HEK293 (cell line): Measurements from ENCODE around the gene ITIH3.

ENCODE experiments used
- CTCF ChIA-PET: fragments of 350-600 bp; formaldehyde crosslinking; extraction: SDS; loops from one replicate; lab custom pipeline; 2021; ENCODE audit warnings: antibody characterized with exemption; lab: Yijun Ruan, JAX
- POLR2A ChIA-PET: fragments of 300-600 bp; formaldehyde crosslinking; extraction: SDS; loops from one replicate; lab custom pipeline; 2020; ENCODE audit warnings: antibody characterized with exemption, inconsistent platforms; lab: Yijun Ruan, JAX
- H3K27ac ChIP-seq: fragments of 200-500 bp; sonication (Bioruptor generic); 2 replicates; pipeline ENCODE4 v1.5.1; 2014; ENCODE audit warnings: low read depth, low read length, control low read depth, inconsistent platforms; ENCODE audit errors: extremely low read depth
- H3K36me3 ChIP-seq, 2 experiments: fragments of 200-500 bp in 1 of 2; sonication (Bioruptor generic) in 1 of 2; 1 replicate in 1 of 2; 2 replicates in 1 of 2; pipeline ENCODE4 v1.5.1; 2014 to 2017; ENCODE audit warnings: inconsistent platforms in 2 of 2, low read length in 2 of 2; ENCODE audit not compliant: control insufficient read depth in 2 of 2, insufficient read depth in 1 of 2
- H3K4me1 ChIP-seq: fragments of 200-500 bp; sonication (Bioruptor generic); 2 replicates; pipeline ENCODE4 v1.5.1; 2014; ENCODE audit warnings: mild to moderate bottlenecking, low read length, inconsistent platforms; ENCODE audit not compliant: control insufficient read depth, insufficient read depth
- H3K4me3 ChIP-seq: 2 replicates; pipeline ENCODE4 v1.5.1; 2011; ENCODE audit warnings: low read depth, mild to moderate bottlenecking, control low read depth, low read length, moderate library complexity
- H3K9me3 ChIP-seq: fragments of 200-500 bp; sonication (Bioruptor generic); 2 replicates; pipeline ENCODE4 v1.5.1; 2014; ENCODE audit warnings: low read depth, low read length, inconsistent platforms; ENCODE audit not compliant: control insufficient read depth, insufficient read depth
- BCL11B ChIP-seq: fragments of 450-650 bp; formaldehyde crosslinking; IDR thresholded peaks from 2 replicates; pipeline ENCODE4 v1.5.1; 2016; ENCODE audit warnings: low read depth, missing biosample characterization, missing genetic modification characterization
- FEZF1 ChIP-seq: fragments of 450-650 bp; formaldehyde crosslinking; IDR thresholded peaks from 2 replicates; pipeline ENCODE4 v1.5.1; 2016; ENCODE audit warnings: missing biosample characterization, missing genetic modification characterization
- GLI4 ChIP-seq: fragments of 450-650 bp; formaldehyde crosslinking; IDR thresholded peaks from 2 replicates; pipeline ENCODE4 v1.5.1; 2016; ENCODE audit warnings: missing biosample characterization, missing genetic modification characterization
- REPIN1 ChIP-seq: fragments of 450-650 bp; formaldehyde crosslinking; IDR thresholded peaks from 2 replicates; pipeline ENCODE4 v1.5.1; 2017; ENCODE audit warnings: missing biosample characterization, missing genetic modification characterization, low read depth
- ZBTB20 ChIP-seq: fragments of 450-650 bp; formaldehyde crosslinking; IDR thresholded peaks from 2 replicates; pipeline ENCODE4 v1.5.1; 2016; ENCODE audit warnings: missing biosample characterization, missing genetic modification characterization
- ZNF10 ChIP-seq: fragments of 450-650 bp; formaldehyde crosslinking; IDR thresholded peaks from 2 replicates; pipeline ENCODE4 v1.5.1; 2017; ENCODE audit warnings: missing biosample characterization, missing genetic modification characterization
- ZNF146 ChIP-seq: fragments of 450-650 bp; formaldehyde crosslinking; IDR thresholded peaks from 2 replicates; pipeline ENCODE4 v1.5.1; 2016; ENCODE audit warnings: missing biosample characterization, missing genetic modification characterization
- ZNF157 ChIP-seq: fragments of 450-650 bp; formaldehyde crosslinking; IDR thresholded peaks from 2 replicates; pipeline ENCODE4 v1.5.1; 2016; ENCODE audit warnings: missing biosample characterization, missing genetic modification characterization
- ZNF175 ChIP-seq: fragments of 450-650 bp; formaldehyde crosslinking; IDR thresholded peaks from 2 replicates; pipeline ENCODE4 v1.5.1; 2016; ENCODE audit warnings: missing biosample characterization, missing genetic modification characterization
- ZNF19 ChIP-seq: fragments of 450-650 bp; formaldehyde crosslinking; IDR thresholded peaks from 2 replicates; pipeline ENCODE4; 2016; ENCODE audit warnings: missing biosample characterization, missing genetic modification characterization, low read depth
- ZNF202 ChIP-seq: fragments of 450-650 bp; formaldehyde crosslinking; IDR thresholded peaks from 2 replicates; pipeline ENCODE4 v1.5.1; 2016; ENCODE audit warnings: missing biosample characterization, missing genetic modification characterization, borderline replicate concordance
- ZNF274 ChIP-seq, 2 experiments: fragments of 200-500 bp in 1 of 2; fragments of 450-650 bp in 1 of 2; sonication (Bioruptor generic) in 1 of 2; formaldehyde crosslinking in 1 of 2; IDR thresholded peaks; 2 replicates each; pipeline versions ENCODE4 v1.5.1 to v1.6.1; 2014 to 2016; ENCODE audit warnings: borderline replicate concordance in 1 of 2, inconsistent platforms in 1 of 2, low read length in 1 of 2, missing biosample characterization in 1 of 2, missing genetic modification characterization in 1 of 2
- ZNF416 ChIP-seq: fragments of 450-650 bp; formaldehyde crosslinking; IDR thresholded peaks from 2 replicates; pipeline ENCODE4 v1.5.1; 2016; ENCODE audit warnings: missing biosample characterization, missing genetic modification characterization
- ZNF473 ChIP-seq: fragments of 450-650 bp; formaldehyde crosslinking; IDR thresholded peaks from 2 replicates; pipeline ENCODE4 v1.5.1; 2017; ENCODE audit warnings: missing biosample characterization, missing genetic modification characterization
- ZNF571 ChIP-seq: fragments of 450-650 bp; formaldehyde crosslinking; IDR thresholded peaks from 2 replicates; pipeline ENCODE4 v1.5.0; 2017; ENCODE audit warnings: missing biosample characterization, missing genetic modification characterization
- ZNF629 ChIP-seq: fragments of 450-650 bp; formaldehyde crosslinking; IDR thresholded peaks from 2 replicates; pipeline ENCODE4 v1.5.1; 2017; ENCODE audit warnings: missing biosample characterization, missing genetic modification characterization
- ZNF658 ChIP-seq: fragments of 450-650 bp; formaldehyde crosslinking; IDR thresholded peaks from 2 replicates; pipeline ENCODE4; 2016; ENCODE audit warnings: missing biosample characterization, missing genetic modification characterization
- ZNF670 ChIP-seq: fragments of 450-650 bp; formaldehyde crosslinking; IDR thresholded peaks from 2 replicates; pipeline ENCODE4 v1.5.1; 2016; ENCODE audit warnings: missing biosample characterization, missing genetic modification characterization, low read depth
- ZNF76 ChIP-seq: fragments of 450-650 bp; formaldehyde crosslinking; IDR thresholded peaks from 2 replicates; pipeline ENCODE4; 2016; ENCODE audit warnings: low read depth, missing biosample characterization, missing genetic modification characterization, borderline replicate concordance
- ZNF837 ChIP-seq: fragments of 450-650 bp; formaldehyde crosslinking; IDR thresholded peaks from 2 replicates; pipeline ENCODE4 v1.5.1; 2016; ENCODE audit warnings: missing biosample characterization, missing genetic modification characterization
- TF ChIP-seq, protein P1 (sequence below): fragments of 450-650 bp; formaldehyde crosslinking; IDR thresholded peaks from 2 replicates; pipeline ENCODE4 v1.5.1; 2016; ENCODE audit warnings: missing biosample characterization, missing genetic modification characterization
- TF ChIP-seq, protein P2 (sequence below): fragments of 450-650 bp; formaldehyde crosslinking; IDR thresholded peaks from 2 replicates; pipeline ENCODE4 v1.5.1; 2016; ENCODE audit warnings: missing biosample characterization, missing genetic modification characterization
- TF ChIP-seq, protein P3 (sequence below): fragments of 450-650 bp; formaldehyde crosslinking; IDR thresholded peaks from 2 replicates; pipeline ENCODE4 v1.5.1; 2017; ENCODE audit warnings: missing biosample characterization, missing genetic modification characterization
- TF ChIP-seq, protein P4 (sequence below): fragments of 450-650 bp; formaldehyde crosslinking; IDR thresholded peaks from 2 replicates; pipeline ENCODE4 v1.5.1; 2016; ENCODE audit warnings: missing biosample characterization, missing genetic modification characterization
- TF ChIP-seq, protein P5 (sequence below): fragments of 450-650 bp; formaldehyde crosslinking; IDR thresholded peaks from 2 replicates; pipeline ENCODE4 v1.5.1; 2017; ENCODE audit warnings: missing biosample characterization, missing genetic modification characterization

Gene ITIH3

DNA sequence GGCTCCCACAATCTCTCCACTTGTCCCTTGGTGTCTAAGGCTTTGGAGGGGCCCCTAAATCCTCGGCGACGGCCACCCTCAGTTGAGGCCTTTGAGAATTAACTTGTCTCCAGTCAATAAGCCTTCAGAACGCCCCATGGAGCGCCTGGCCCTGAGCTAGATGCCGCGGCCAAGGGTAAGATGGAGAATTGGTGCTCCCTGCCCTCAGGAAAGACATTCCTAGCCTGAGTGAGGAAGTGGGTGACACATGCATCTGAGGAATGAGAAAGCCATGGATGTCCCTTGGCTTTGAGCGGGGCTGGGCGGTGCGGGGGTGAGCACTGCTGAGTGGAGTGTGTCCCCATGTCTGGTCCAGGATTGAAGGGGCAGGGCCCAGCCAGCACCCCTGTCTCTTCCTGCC, 22.6 kb downstream of the ITIH3 start (continued):
- TF ChIP-seq FEZF1, result no peak
- TF ChIP-seq, protein P1, sequence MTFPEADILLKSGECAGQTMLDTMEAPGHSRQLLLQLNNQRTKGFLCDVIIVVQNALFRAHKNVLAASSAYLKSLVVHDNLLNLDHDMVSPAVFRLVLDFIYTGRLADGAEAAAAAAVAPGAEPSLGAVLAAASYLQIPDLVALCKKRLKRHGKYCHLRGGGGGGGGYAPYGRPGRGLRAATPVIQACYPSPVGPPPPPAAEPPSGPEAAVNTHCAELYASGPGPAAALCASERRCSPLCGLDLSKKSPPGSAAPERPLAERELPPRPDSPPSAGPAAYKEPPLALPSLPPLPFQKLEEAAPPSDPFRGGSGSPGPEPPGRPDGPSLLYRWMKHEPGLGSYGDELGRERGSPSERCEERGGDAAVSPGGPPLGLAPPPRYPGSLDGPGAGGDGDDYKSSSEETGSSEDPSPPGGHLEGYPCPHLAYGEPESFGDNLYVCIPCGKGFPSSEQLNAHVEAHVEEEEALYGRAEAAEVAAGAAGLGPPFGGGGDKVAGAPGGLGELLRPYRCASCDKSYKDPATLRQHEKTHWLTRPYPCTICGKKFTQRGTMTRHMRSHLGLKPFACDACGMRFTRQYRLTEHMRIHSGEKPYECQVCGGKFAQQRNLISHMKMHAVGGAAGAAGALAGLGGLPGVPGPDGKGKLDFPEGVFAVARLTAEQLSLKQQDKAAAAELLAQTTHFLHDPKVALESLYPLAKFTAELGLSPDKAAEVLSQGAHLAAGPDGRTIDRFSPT (tag by site-specific recombination), result no peak
- no peak for TF ChIP-seq ZNF670
- TF ChIP-seq, protein P2, sequence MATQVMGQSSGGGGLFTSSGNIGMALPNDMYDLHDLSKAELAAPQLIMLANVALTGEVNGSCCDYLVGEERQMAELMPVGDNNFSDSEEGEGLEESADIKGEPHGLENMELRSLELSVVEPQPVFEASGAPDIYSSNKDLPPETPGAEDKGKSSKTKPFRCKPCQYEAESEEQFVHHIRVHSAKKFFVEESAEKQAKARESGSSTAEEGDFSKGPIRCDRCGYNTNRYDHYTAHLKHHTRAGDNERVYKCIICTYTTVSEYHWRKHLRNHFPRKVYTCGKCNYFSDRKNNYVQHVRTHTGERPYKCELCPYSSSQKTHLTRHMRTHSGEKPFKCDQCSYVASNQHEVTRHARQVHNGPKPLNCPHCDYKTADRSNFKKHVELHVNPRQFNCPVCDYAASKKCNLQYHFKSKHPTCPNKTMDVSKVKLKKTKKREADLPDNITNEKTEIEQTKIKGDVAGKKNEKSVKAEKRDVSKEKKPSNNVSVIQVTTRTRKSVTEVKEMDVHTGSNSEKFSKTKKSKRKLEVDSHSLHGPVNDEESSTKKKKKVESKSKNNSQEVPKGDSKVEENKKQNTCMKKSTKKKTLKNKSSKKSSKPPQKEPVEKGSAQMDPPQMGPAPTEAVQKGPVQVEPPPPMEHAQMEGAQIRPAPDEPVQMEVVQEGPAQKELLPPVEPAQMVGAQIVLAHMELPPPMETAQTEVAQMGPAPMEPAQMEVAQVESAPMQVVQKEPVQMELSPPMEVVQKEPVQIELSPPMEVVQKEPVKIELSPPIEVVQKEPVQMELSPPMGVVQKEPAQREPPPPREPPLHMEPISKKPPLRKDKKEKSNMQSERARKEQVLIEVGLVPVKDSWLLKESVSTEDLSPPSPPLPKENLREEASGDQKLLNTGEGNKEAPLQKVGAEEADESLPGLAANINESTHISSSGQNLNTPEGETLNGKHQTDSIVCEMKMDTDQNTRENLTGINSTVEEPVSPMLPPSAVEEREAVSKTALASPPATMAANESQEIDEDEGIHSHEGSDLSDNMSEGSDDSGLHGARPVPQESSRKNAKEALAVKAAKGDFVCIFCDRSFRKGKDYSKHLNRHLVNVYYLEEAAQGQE, result no peak

DNA sequence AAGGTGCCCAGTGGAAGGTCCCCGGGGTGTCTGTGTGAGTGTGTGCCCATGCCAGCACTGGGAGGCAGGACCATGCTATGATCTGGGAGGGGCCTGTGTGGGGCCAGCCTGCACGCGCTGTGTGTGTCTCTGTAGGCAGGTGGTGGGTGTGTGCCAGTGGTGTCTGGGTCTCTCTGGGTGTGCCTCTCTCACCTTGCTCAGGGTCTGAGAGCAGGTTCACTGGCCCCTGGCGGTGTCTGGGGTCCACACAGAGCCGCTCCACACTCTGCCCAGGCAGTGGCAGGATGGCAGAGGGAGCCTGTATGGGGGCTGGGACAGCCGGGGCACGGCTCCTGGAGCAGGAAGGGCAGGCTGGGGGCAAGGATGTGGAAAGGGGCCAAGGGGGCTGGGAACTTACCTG, 23.3 kb downstream of the ITIH3 start:
- H3K36me3 ChIP-seq, result no peaks in the 10 kb centered on the region
- no peaks in the 10 kb centered on the region for H3K4me1 ChIP-seq
- POLR2A ChIA-PET, result no interaction called here

DNA sequence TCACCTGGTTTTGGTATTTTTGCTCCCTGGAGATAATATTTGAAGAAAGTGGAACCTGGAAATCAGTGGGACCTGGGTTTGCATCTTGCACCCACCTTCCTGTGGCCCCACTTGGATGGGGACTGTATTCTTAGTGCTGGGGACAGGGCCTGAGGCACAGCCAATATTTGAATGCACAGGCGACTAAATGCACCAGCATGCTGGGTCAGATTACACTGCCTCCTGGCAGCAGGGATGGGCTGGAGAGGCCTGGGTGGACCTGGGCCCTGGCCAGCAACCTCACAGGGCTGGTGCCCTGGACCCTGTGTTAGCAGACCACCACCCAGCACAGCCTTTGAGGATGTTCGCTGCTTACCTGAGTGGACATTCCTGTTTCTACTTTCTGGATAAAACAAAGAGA, 25.3 kb downstream of the ITIH3 start:
- Histone ChIP-seq H3K9me3 (no peaks in the 10 kb centered on the region), H3K27ac (no peak overlapping the region), H3K4me1 (no peaks in the 10 kb centered on the region), H3K36me3 (peaks cover 0 to 4% of the 10 kb centered on the region in 2 experiments; a peak in 1 of 3 replicates), H3K4me3 (no peak overlapping the region)
- ChIA-PET CTCF (interaction anchor here (0.6 to 1.8 kb wide), 5 partner anchors 8 to 65 kb away, joined by 3 to 8 read pairs (median 5); no protein-coding TSS in a partner anchor), POLR2A (no interaction called here)
- TF ChIP-seq GLI4 (tag by site-specific recombination), result no peak
- TF ChIP-seq, protein P3, sequence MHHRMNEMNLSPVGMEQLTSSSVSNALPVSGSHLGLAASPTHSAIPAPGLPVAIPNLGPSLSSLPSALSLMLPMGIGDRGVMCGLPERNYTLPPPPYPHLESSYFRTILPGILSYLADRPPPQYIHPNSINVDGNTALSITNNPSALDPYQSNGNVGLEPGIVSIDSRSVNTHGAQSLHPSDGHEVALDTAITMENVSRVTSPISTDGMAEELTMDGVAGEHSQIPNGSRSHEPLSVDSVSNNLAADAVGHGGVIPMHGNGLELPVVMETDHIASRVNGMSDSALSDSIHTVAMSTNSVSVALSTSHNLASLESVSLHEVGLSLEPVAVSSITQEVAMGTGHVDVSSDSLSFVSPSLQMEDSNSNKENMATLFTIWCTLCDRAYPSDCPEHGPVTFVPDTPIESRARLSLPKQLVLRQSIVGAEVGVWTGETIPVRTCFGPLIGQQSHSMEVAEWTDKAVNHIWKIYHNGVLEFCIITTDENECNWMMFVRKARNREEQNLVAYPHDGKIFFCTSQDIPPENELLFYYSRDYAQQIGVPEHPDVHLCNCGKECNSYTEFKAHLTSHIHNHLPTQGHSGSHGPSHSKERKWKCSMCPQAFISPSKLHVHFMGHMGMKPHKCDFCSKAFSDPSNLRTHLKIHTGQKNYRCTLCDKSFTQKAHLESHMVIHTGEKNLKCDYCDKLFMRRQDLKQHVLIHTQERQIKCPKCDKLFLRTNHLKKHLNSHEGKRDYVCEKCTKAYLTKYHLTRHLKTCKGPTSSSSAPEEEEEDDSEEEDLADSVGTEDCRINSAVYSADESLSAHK (tag by site-specific recombination), result no peak
- no peak for TF ChIP-seq ZNF10 (tag by site-specific recombination)
- TF ChIP-seq ZBTB20 (tag by site-specific recombination), result peak; percentile 95
- no peak for TF ChIP-seq ZNF837 (tag by site-specific recombination)
- TF ChIP-seq ZNF19 (tag by site-specific recombination), result no peak
- no peak for TF ChIP-seq ZNF473
- TF ChIP-seq ZNF202 (tag by site-specific recombination), result no peak
- TF ChIP-seq, protein P4, sequence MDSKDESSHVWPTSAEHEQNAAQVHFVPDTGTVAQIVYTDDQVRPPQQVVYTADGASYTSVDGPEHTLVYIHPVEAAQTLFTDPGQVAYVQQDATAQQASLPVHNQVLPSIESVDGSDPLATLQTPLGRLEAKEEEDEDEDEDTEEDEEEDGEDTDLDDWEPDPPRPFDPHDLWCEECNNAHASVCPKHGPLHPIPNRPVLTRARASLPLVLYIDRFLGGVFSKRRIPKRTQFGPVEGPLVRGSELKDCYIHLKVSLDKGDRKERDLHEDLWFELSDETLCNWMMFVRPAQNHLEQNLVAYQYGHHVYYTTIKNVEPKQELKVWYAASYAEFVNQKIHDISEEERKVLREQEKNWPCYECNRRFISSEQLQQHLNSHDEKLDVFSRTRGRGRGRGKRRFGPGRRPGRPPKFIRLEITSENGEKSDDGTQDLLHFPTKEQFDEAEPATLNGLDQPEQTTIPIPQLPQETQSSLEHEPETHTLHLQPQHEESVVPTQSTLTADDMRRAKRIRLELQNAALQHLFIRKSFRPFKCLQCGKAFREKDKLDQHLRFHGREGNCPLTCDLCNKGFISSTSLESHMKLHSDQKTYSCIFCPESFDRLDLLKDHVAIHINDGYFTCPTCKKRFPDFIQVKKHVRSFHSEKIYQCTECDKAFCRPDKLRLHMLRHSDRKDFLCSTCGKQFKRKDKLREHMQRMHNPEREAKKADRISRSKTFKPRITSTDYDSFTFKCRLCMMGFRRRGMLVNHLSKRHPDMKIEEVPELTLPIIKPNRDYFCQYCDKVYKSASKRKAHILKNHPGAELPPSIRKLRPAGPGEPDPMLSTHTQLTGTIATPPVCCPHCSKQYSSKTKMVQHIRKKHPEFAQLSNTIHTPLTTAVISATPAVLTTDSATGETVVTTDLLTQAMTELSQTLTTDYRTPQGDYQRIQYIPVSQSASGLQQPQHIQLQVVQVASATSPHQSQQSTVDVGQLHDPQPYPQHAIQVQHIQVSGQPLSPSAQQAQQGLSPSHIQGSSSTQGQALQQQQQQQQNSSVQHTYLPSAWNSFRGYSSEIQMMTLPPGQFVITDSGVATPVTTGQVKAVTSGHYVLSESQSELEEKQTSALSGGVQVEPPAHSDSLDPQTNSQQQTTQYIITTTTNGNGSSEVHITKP (tag by site-specific recombination), result no peak

More for the DNA sequence above, 23.3 kb downstream of the ITIH3 start:
- Histone ChIP-seq H3K27ac (no peak overlapping the region), H3K9me3 (no peaks in the 10 kb centered on the region), H3K4me3 (no peak overlapping the region)
- TF ChIP-seq ZNF571 (tag by site-specific recombination) (no peak), ZNF146 (tag by site-specific recombination) (no peak), BCL11B (tag by site-specific recombination) (no peak), ZNF629 (tag by site-specific recombination) (no peak), ZNF76 (no peak), ZNF658 (tag by site-specific recombination) (no peak), REPIN1 (no peak), ZNF175 (no peak), ZNF274 (IDR thresholded peaks at IDR 0.05; ENCODE audit: low read length) (no peak), ZNF274 (tag by site-specific recombination; IDR thresholded peaks at IDR 0.05; ENCODE audit: borderline replicate concordance) (no peak), ZNF473 (no peak), ZNF416 (tag by site-specific recombination) (no peak), ZNF157 (tag by site-specific recombination) (no peak)
- TF ChIP-seq, protein P5, sequence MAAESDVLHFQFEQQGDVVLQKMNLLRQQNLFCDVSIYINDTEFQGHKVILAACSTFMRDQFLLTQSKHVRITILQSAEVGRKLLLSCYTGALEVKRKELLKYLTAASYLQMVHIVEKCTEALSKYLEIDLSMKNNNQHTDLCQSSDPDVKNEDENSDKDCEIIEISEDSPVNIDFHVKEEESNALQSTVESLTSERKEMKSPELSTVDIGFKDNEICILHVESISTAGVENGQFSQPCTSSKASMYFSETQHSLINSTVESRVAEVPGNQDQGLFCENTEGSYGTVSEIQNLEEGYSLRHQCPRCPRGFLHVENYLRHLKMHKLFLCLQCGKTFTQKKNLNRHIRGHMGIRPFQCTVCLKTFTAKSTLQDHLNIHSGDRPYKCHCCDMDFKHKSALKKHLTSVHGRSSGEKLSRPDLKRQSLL, result no peak
- CTCF ChIA-PET, result interaction anchor here (1.0 to 1.4 kb wide), 2 partner anchors 18 to 19 kb away, joined by 3 to 4 read pairs; no protein-coding TSS in a partner anchor
